NB4 (cell line): Measurements from ENCODE around the gene FXR2.
"Not testable (repeated sequence)": the region's sequence is repeated elsewhere in the genome, so short reads cannot be mapped to it uniquely, and the experiment has no call there.

ENCODE experiments used
- DNase-seq: peaks from one replicate; pipeline ENCODE4 v3.0.0; 2010; ENCODE audit warnings: low read depth
- H3K4me3 ChIP-seq: one replicate; pipeline ENCODE4 v1.5.1; 2011; ENCODE audit warnings: mild to moderate bottlenecking, low read depth, low read length, moderate library complexity
- CTCF ChIP-seq: IDR thresholded peaks from one replicate; pipeline ENCODE4 v1.5.1; 2012; ENCODE audit warnings: low read depth, low read length
- MAX ChIP-seq: IDR thresholded peaks from 2 replicates; pipeline ENCODE4 v1.6.1; 2011; ENCODE audit warnings: low read depth, low read length
- MYC ChIP-seq: IDR thresholded peaks from 2 replicates; pipeline ENCODE4 v1.6.1; 2011; ENCODE audit warnings: low read depth, low read length
- POLR2A ChIP-seq: IDR thresholded peaks from 2 replicates; pipeline ENCODE4 v1.6.1; 2011; ENCODE audit warnings: mild to moderate bottlenecking; ENCODE audit not compliant: insufficient read length; ENCODE audit errors: extremely low read depth

The FXR2 gene

GRCh38 chr17:7611635-7612293, 2.9 kb downstream of the FXR2 start:
- DNase-seq = no peak
- H3K4me3 ChIP-seq = no peak overlapping the region
- no peak for TF ChIP-seq CTCF
- TF ChIP-seq POLR2A = no peak
- no peak for TF ChIP-seq MAX
- no peak for TF ChIP-seq MYC

- TF ChIP-seq CTCF (no peak), POLR2A (no peak), MYC (no peak), MAX (no peak)
- no peak overlapping the region for H3K4me3 ChIP-seq
- no peak for DNase-seq
Observed at GRCh38 chr17:7610641-7611040, 4.1 kb downstream of the FXR2 start.

- H3K4me3 ChIP-seq = no peak overlapping the region
- DNase-seq = no peak
- TF ChIP-seq POLR2A (no peak), CTCF (no peak), MYC (no peak)
Observed at GRCh38 chr17:7606280-7606679, 8.4 kb downstream of the FXR2 start.

- DNase-seq, H3K4me3 ChIP-seq: not testable (repeated sequence)
Observed at GRCh38 chr17:7597561-7597960, 17.1 kb downstream of the FXR2 start.

- H3K4me3 ChIP-seq = no peak overlapping the region
- no peak for TF ChIP-seq MAX
- TF ChIP-seq POLR2A = no peak
- TF ChIP-seq MYC = no peak
- TF ChIP-seq CTCF = no peak
- DNase-seq = no peak
Observed at GRCh38 chr17:7593296-7593695, 21.4 kb downstream of the FXR2 start.

- H3K4me3 ChIP-seq = no peak overlapping the region
- no peak for TF ChIP-seq CTCF
- TF ChIP-seq MYC = no peak
- no peak for TF ChIP-seq POLR2A
- no peak for TF ChIP-seq MAX
- DNase-seq = no peak
Observed at GRCh38 chr17:7592422-7593021, 22.2 kb downstream of the FXR2 start.
